Calu3 (cell line): ENCODE data around the gene DPH1. TPM values are rescaled to one million over a fixed set of nuclear protein-coding genes. Genes with fewer than 3 reads are reported as not detected.

Source experiments
- BruUV-seq: library from RNA; stranded (reverse); fragments of 400-500 nt; replicated peaks from 2 replicates; lab custom pipeline; 2021; lab: Mats Ljungman, UMichigan
- CTCF ChIA-PET: fragments of 300-600 bp; sonication (Branson Sonifier 250); formaldehyde crosslinking; loops from one replicate; lab custom pipeline; 2022; ENCODE audit warnings: antibody characterized with exemption; lab: Charles Lee
- DNase-seq: peaks from one replicate; pipeline ENCODE4 v3.0.0; 2022
- H3K27ac Mint-ChIP-seq: one replicate; pipeline ENCODE4 v1.8.0; 2022; ENCODE audit warnings: mixed read lengths; ENCODE audit not compliant: unreplicated experiment
- H3K27me3 Mint-ChIP-seq: one replicate; pipeline ENCODE4 v1.8.0; 2022; ENCODE audit warnings: mixed read lengths; ENCODE audit not compliant: unreplicated experiment
- H3K36me3 Mint-ChIP-seq: one replicate; pipeline ENCODE4 v1.8.0; 2022; ENCODE audit warnings: mild to moderate bottlenecking, moderate library complexity, mixed read lengths; ENCODE audit not compliant: insufficient read depth, unreplicated experiment
- H3K4me1 Mint-ChIP-seq: one replicate; pipeline ENCODE4 v1.8.0; 2022; ENCODE audit warnings: mild to moderate bottlenecking, low read depth, mixed read lengths; ENCODE audit not compliant: unreplicated experiment
- H3K4me3 Mint-ChIP-seq: one replicate; pipeline ENCODE4 v1.8.0; 2022; ENCODE audit warnings: mild to moderate bottlenecking, low read depth, moderate library complexity, mixed read lengths; ENCODE audit not compliant: unreplicated experiment
- H3K9me3 Mint-ChIP-seq: one replicate; pipeline ENCODE4 v1.8.0; 2022; ENCODE audit warnings: low read depth, mixed read lengths; ENCODE audit not compliant: unreplicated experiment
- CTCF ChIP-seq: fragments of 200-600 bp; IDR thresholded peaks from one replicate; pipeline ENCODE4 v1.8.0; 2022; ENCODE audit warnings: antibody characterized with exemption; ENCODE audit not compliant: unreplicated experiment
- intact Hi-C: fragments of 100-400 bp; cut with micrococcal nuclease; formaldehyde crosslinking; loops from one replicate; pipeline ENCODE4 v1.10.0; 2022; ENCODE audit not compliant: unreplicated experiment
- total RNA-seq: library from RNA; stranded (reverse); gene quantifications from 2 replicates; pipeline ENCODE4 v1.2.3, GENCODE V29; 2022

DPH1 gene
- total RNA-seq, 1 experiment from 2014 or later = 24.7 TPM

- Mint-ChIP-seq H3K4me3 (no peak overlapping the region), H3K9me3 (no peaks in the 10 kb centered on the region), H3K36me3 (peaks cover under 1% of the 10 kb centered on the region), H3K27me3 (no peaks in the 10 kb centered on the region), H3K27ac (no peak overlapping the region), H3K4me1 (no peaks in the 10 kb centered on the region)
- CTCF ChIA-PET = interaction anchor here (0.9 kb wide), 1 partner anchor 177 kb away, joined by 3 read pairs; no protein-coding TSS in a partner anchor
- intact Hi-C loops = no loop called here
- TF ChIP-seq CTCF = no peak
- no TSS peak for BruUV-seq
- no peak for DNase-seq
Measured at GRCh38 chr17:2035541-2036488, 5.9 kb downstream of the DPH1 start.

GRCh38 chr17:2037155-2037554, 7.2 kb downstream of the DPH1 start:
- no TSS peak for BruUV-seq
- intact Hi-C loops = no loop called here
- H3K9me3 Mint-ChIP-seq = no peaks in the 10 kb centered on the region

GRCh38 chr17:2040219-2040827, 10.4 kb downstream of the DPH1 start:
- Mint-ChIP-seq H3K27ac (no peak overlapping the region), H3K4me3 (no peak overlapping the region), H3K36me3 (peaks cover 31% of the 10 kb centered on the region), H3K9me3 (no peaks in the 10 kb centered on the region), H3K4me1 (peaks cover 10% of the 10 kb centered on the region), H3K27me3 (no peaks in the 10 kb centered on the region)
- no peak for DNase-seq
- intact Hi-C loops = no loop called here
- CTCF ChIA-PET = no interaction called here
- BruUV-seq = no TSS peak
- no peak for TF ChIP-seq CTCF

More at GRCh38 chr17:2037155-2037554, 7.2 kb downstream of the DPH1 start:
- Mint-ChIP-seq H3K27me3 (no peaks in the 10 kb centered on the region), H3K27ac (no peak overlapping the region), H3K36me3 (peaks cover 8% of the 10 kb centered on the region), H3K4me3 (no peak overlapping the region), H3K4me1 (no peaks in the 10 kb centered on the region)
- CTCF ChIA-PET = interaction anchor here (0.6 kb wide), 1 partner anchor 65 kb away, joined by 3 read pairs; no protein-coding TSS in a partner anchor
- DNase-seq = no peak
- no peak for TF ChIP-seq CTCF

- H3K9me3 Mint-ChIP-seq = no peaks in the 10 kb centered on the region
- no TSS peak for BruUV-seq
- intact Hi-C loops = loop anchor here (1.0 kb wide), 1 partner anchor 11 kb away; the partner anchor contains the start of gene DPH1
- H3K27ac Mint-ChIP-seq = no peak overlapping the region
- no peaks in the 10 kb centered on the region for H3K27me3 Mint-ChIP-seq
- H3K4me3 Mint-ChIP-seq = peak overlapping the region; percentile 83
- no peak for DNase-seq
- H3K36me3 Mint-ChIP-seq = peaks cover 31% of the 10 kb centered on the region
- CTCF ChIA-PET = interaction anchor here (1.1 kb wide), 1 partner anchor 132 kb away, joined by 3 read pairs; no protein-coding TSS in a partner anchor
- peaks cover 10% of the 10 kb centered on the region for H3K4me1 Mint-ChIP-seq
- TF ChIP-seq CTCF = no peak
Measured at GRCh38 chr17:2040942-2041560, 11.1 kb downstream of the DPH1 start.
